ENCODE data around the gene B4GALNT3. TPM values are rescaled to one million over a fixed set of nuclear protein-coding genes. Genes with fewer than 3 reads are reported as not detected.

B4GALNT3 gene
- total RNA-seq, 1 donor from 2014 or later = 8.2 TPM

DNA sequence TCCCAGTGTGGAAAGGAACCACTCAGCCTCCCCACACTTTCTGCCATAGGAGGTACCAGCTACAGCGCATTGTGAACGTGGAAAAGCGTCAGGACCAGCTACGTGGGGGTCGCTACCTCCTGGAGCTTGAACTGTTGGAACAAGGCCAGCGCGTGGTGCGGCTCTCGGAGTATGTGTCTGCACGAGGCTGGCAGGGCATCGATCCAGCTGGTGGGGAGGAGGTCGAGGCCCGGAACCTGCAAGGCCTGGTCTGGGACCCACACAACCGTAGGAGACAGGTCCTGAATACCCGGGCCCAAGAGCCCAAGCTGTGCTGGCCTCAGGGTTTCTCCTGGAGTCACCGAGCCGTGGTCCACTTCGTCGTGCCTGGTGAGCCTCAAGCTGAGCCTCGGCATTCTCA lies 96.8 kb downstream of the B4GALNT3 start:
- TF ChIP-seq, protein P1, sequence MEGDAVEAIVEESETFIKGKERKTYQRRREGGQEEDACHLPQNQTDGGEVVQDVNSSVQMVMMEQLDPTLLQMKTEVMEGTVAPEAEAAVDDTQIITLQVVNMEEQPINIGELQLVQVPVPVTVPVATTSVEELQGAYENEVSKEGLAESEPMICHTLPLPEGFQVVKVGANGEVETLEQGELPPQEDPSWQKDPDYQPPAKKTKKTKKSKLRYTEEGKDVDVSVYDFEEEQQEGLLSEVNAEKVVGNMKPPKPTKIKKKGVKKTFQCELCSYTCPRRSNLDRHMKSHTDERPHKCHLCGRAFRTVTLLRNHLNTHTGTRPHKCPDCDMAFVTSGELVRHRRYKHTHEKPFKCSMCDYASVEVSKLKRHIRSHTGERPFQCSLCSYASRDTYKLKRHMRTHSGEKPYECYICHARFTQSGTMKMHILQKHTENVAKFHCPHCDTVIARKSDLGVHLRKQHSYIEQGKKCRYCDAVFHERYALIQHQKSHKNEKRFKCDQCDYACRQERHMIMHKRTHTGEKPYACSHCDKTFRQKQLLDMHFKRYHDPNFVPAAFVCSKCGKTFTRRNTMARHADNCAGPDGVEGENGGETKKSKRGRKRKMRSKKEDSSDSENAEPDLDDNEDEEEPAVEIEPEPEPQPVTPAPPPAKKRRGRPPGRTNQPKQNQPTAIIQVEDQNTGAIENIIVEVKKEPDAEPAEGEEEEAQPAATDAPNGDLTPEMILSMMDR (IDR thresholded peaks at IDR 0.05; ENCODE audit: insufficient read depth, low read length, severe bottlenecking) = no peak
- H3K36me3 ChIP-seq (ENCODE audit: control insufficient read depth, insufficient read depth, low read length) = no peaks in the 10 kb centered on the region
- DNase-seq (ENCODE audit: low read depth) = no peak
- H3K27me3 ChIP-seq (ENCODE audit: control insufficient read depth, insufficient read depth, low read length) = peaks cover 3% of the 10 kb centered on the region
- no peak for FAIRE-seq
- H3K4me3 ChIP-seq (ENCODE audit: low read depth, low read length) = no peak overlapping the region

DNA sequence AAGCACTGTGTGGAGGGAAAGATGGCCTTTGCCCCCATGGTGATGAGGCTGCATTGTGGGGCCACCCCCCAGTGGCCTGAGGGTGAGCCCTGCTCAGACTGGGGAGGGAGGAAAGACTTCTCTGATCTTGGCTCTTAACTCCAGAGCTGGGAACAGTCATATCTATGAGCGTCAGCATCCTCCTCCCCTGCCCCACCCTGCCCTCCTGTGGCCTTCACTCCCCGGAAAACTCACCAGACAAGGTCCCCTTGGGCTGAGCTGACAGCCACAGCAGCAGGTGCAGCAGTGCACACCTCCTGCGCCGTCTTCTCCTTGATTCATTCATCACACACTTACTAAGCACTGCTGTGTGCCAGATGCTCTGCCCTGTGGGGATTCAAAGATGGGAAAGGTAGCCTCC lies 98.8 kb downstream of the B4GALNT3 start:
- DNase-seq (ENCODE audit: low read depth) = no peak
- no peak overlapping the region for H3K4me3 ChIP-seq (ENCODE audit: low read depth, low read length)
- H3K27me3 ChIP-seq (ENCODE audit: control insufficient read depth, insufficient read depth, low read length) = peaks cover 3% of the 10 kb centered on the region
- TF ChIP-seq, protein P1 (IDR thresholded peaks at IDR 0.05; ENCODE audit: insufficient read depth, low read length, severe bottlenecking) = no peak
- FAIRE-seq = no peak
- H3K36me3 ChIP-seq (ENCODE audit: control insufficient read depth, insufficient read depth, low read length) = no peaks in the 10 kb centered on the region

DNA sequence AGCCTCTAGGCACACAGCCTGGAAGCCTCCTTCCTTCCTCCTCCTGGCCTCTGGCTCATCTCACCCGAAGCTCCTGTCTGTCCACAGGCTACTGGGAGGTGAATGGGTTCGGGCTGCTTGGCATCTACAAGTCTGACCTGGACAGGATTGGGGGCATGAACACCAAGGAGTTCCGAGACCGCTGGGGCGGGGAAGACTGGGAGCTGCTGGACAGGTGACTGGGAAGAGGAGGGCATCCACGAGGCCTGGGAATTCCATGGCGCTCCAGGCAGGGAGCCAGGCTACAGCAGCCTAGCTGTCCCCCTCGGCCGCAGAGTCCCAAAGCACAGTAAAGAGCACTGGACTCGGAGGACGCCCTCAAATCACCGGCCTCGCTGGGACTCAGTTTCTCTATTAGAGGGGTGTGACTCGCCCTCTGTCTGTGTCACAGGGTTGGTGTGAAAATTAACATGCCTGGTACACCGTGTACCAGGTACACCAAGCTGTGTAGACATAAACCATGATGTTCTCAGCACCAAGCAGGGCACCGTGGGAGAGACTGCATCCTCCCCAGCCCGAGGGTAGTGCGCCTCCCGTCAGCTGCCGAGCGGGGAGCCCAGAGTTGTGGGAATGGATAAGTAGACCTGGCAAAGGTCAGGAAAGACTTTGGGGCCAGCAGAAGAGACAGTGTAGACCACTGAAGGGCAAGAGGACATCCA lies 99.6 kb downstream of the B4GALNT3 start:
- no peak overlapping the region for H3K4me3 ChIP-seq (ENCODE audit: low read depth, low read length)
- TF ChIP-seq, protein P1 (IDR thresholded peaks at IDR 0.05; ENCODE audit: insufficient read depth, low read length, severe bottlenecking) = no peak
- no peak for DNase-seq (ENCODE audit: low read depth)
- no peaks in the 10 kb centered on the region for H3K36me3 ChIP-seq (ENCODE audit: control insufficient read depth, insufficient read depth, low read length)
- FAIRE-seq = no peak
- H3K27me3 ChIP-seq (ENCODE audit: control insufficient read depth, insufficient read depth, low read length) = peaks cover 3% of the 10 kb centered on the region

DNA sequence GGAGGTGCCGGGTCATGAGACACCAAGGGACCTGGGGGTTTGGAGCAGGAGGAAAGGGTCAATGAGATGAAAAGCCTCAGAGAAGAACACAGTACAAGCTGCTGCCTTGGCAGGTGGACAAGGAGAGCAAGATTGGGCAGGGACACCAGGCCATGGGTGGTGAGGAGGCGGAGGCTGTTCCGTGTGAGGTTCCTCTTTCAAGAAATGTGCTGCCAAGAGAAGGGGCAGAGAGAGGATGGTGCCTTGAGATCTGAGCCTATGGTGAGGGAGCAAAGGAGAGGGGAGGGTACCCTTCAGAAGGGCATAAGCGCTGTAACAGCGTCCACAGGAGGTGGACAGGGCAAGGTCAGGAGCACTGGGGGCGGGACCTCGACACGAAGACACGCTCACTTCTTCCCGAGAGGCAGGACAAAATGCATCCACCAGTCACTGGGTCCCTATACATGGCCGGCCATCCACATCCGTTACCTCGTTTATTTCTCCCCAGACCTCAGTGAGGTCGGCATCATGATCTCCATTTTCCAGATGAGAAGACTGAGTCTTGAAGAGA lies 100.2 kb downstream of the B4GALNT3 start:
- FAIRE-seq (no peak), DNase-seq (ENCODE audit: low read depth) (no peak)
- H3K27me3 ChIP-seq (ENCODE audit: control insufficient read depth, insufficient read depth, low read length) = peaks cover 3% of the 10 kb centered on the region
- TF ChIP-seq, protein P1 (IDR thresholded peaks at IDR 0.05; ENCODE audit: insufficient read depth, low read length, severe bottlenecking) = no peak
- no peaks in the 10 kb centered on the region for H3K36me3 ChIP-seq (ENCODE audit: control insufficient read depth, insufficient read depth, low read length)
- H3K4me3 ChIP-seq (ENCODE audit: low read depth, low read length) = no peak overlapping the region

DNA sequence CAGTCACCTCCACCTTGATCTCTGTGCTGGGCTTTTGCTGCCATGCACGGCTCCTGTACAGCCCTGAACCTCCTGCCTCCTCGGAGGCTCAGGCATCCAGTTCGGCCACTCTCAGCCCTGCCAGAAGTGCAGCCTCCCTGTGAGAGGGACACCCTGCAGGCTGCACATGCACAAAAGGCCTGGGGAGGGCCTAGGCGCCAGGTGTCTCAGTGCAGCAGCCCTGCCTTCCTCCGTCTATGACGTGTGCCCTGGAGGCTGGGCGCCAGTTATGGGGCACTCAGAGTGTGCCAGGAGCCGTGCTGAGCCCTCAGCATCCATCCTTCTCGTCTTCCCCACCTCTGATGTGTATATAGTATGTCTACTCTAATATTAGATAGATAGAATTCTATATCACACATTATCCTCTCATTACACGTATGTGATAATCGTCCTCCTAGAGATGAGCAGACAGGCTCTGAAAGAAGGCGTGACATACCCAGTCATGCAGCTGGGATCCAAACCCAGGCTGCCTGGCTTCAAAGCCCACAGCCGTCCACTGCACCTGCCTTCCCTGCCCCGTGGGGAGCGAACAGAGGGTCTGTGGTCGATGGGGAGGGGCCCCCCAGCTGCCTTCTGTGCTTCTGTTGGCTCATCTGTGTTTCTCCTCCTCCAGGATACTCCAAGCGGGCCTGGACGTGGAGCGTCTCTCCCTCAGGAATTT lies 101.1 kb downstream of the B4GALNT3 start:
- no peak for FAIRE-seq

More for the DNA sequence above, 101.1 kb downstream of the B4GALNT3 start:
- Histone ChIP-seq H3K36me3 (ENCODE audit: control insufficient read depth, insufficient read depth, low read length) (no peaks in the 10 kb centered on the region), H3K4me3 (ENCODE audit: low read depth, low read length) (no peak overlapping the region), H3K27me3 (ENCODE audit: control insufficient read depth, insufficient read depth, low read length) (peaks cover 3% of the 10 kb centered on the region)
- TF ChIP-seq, protein P1 (IDR thresholded peaks at IDR 0.05; ENCODE audit: insufficient read depth, low read length, severe bottlenecking) = no peak
- DNase-seq (ENCODE audit: low read depth) = no peak
